ENCODE measurements around the gene STAT5B.
"Not testable (repeated sequence)": the region's sequence is repeated elsewhere in the genome, so short reads cannot be mapped to it uniquely, and the experiment has no call there.

Gene STAT5B

DNA sequence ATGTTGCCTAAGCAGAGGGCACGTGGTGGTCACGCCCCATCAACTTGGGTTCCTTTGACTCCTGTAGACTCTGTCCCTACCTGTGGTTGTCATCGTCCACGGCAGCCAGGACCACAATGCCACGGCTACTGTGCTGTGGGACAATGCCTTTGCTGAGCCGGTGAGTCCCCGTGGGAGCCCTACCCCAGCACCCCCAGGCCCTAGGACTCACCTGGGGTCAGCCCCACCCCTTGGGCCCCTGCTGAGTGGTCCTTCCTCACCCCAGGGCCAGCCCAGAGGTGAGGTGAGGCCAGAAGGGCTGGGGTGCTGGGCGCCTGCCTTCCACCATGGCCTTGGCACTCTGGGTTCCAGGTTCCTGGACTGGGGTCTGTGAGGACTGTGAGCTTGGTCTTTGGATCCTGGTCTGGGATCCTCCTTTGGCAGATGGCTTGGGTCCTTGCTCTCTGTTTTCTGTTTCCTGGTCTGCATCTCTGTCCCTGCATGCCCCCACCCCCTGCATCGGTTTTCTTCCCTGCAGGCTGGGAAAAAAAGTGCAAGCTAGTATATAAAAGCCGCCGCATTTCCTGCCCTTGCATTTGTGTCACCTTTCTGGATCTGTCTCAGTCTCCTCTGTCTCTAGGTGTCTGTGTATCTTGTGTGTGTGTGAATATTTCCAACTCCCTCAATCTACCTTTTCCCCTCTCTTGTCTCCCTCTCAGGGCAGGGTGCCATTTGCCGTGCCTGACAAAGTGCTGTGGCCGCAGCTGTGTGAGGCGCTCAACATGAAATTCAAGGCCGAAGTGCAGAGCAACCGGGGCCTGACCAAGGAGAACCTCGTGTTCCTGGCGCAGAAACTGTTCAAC, 29.6 kb upstream of the STAT5B start:
- no peak for DNase-seq (ENCODE audit: low read depth)

DNA sequence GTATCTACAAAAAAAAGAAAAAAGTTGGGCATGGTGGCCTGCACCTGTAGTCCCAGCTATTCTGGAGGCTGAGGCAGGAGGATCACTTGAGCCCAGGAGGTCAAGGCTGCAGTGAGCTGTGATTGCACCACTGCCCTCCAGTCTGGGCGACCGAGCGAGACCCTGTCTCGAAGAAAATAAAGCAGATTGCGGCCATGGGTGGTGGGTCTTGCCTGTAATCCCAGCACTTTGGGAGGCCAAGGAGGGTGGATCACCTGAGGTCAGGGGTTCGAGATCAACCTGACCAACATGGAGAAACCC, 28.8 kb upstream of the STAT5B start:
- DNase-seq (ENCODE audit: low read depth): not testable (repeated sequence)

DNA sequence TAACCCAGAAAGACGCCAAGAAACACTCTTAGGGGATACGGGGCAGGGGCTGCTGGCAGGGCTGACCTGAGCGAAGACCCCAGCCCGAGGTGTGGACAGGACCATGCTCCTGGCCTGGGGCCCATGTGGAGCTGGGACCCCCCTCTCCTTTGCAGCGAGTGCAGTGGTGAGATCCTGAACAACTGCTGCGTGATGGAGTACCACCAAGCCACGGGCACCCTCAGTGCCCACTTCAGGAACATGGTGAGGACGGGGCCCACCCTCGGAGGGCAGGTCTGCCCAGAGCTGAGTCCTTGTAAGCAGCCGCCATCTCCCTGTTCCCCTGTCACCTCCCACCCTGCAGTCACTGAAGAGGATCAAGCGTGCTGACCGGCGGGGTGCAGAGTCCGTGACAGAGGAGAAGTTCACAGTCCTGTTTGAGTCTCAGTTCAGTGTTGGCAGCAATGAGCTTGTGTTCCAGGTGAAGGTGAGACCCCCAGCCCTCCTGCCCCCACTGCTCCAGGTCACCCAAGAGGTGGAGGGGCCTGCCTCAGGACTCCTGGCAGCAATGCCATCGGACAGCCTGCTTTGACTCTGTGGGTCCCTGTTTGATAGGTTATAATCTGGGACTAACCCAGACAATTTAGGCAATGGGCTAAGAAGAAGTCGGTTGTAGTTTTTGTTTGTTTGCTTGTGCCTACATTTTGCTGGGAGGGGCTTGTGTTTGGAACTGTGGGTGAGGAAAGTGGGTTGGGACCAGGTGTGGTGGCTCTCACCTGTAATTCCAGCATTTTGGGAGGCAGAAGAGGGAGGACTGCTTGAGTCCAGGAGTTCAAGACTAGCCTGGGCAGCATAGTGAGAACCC, 28.2 kb upstream of the STAT5B start:
- no peak for DNase-seq (ENCODE audit: low read depth)

DNA sequence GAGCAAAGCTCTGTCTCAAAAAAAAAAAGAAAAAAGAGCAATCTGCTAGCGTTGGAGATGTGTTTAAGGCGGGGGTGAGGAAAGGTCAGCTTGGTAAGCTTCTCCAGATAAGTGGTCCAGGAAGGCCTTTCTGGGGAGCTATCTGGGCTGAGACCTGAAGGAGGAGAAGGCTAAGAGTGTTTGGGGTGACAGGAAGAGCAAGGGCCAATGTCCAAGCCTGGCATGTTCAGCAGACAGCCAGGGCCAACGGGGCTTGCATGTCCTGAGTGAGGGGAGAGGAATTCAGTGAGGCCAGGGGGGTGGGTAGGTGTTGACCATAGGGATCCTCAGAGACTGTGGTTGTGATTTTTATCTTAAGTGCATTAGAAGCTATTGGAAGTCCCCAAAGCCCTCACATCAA, 27.5 kb upstream of the STAT5B start:
- no peak for DNase-seq (ENCODE audit: low read depth)

DNA sequence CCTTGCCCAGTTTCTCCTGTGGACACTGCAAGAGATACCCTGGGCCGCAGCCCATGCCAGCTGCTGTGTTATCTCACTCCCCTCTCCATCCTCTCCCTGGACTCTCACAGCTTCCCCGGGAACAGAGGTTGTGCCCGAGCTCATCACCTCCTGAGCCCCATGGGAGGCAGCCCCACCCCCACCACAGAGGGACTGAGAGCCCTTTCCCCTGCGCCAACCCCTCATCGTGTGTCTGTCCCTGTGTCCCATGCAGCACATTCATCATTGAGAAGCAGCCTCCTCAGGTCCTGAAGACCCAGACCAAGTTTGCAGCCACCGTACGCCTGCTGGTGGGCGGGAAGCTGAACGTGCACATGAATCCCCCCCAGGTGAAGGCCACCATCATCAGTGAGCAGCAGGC, 24.8 kb upstream of the STAT5B start:
- no peak for DNase-seq (ENCODE audit: low read depth)

GRCh38 chr17:42299913-42300312, 23.7 kb upstream of the STAT5B start:
- not testable (repeated sequence) for DNase-seq (ENCODE audit: low read depth)

- DNase-seq (ENCODE audit: low read depth): not testable (repeated sequence)
Measured at GRCh38 chr17:42299361-42299760, 23.2 kb upstream of the STAT5B start.

GRCh38 chr17:42297775-42298174, 21.6 kb upstream of the STAT5B start:
- not testable (repeated sequence) for DNase-seq (ENCODE audit: low read depth)

DNA sequence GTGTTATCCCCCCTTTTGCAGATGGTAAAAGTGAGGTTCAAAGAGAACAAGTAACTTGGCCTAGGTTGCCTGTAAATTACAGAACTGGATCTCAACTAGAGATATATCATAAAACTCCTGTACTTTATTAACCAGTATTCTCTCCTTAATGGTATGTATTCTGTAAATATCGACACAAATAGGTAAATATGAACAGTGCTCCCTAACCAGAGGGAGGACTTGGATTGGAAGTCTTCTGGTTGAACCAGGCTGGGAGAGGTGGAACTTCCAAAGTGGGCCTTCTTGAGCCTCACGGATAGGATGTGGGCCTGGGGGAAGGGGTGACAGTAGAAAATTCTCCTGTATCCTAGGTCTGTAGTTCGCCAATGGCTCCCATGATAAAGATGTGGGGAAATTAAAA, 19.8 kb upstream of the STAT5B start:
- DNase-seq (ENCODE audit: low read depth): no peak

GRCh38 chr17:42294469-42295398, 18.5 kb upstream of the STAT5B start:
- no peak for DNase-seq (ENCODE audit: low read depth)

GRCh38 chr17:42291129-42291528, 14.9 kb upstream of the STAT5B start:
- no peak for DNase-seq (ENCODE audit: low read depth)

DNA sequence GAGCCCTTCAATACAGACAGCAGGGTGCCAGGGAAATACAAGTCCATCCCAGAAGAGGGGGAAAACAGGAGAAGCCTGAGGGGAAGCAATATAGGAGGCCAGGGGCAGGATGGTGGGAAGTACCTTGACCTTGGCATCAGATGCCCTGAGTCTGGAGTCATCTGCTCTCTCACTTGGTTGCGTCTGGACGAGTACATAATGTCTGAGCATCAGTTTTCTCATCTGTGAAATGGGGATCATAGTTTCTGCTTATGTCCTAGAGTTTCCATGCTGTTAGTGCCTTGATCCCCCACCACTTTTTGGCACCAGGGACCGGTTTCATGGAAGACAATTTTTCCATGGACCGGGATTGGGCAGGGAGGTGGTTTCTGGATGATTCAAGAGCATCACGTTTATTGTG, 14.4 kb upstream of the STAT5B start:
- DNase-seq (ENCODE audit: low read depth): no peak

DNA sequence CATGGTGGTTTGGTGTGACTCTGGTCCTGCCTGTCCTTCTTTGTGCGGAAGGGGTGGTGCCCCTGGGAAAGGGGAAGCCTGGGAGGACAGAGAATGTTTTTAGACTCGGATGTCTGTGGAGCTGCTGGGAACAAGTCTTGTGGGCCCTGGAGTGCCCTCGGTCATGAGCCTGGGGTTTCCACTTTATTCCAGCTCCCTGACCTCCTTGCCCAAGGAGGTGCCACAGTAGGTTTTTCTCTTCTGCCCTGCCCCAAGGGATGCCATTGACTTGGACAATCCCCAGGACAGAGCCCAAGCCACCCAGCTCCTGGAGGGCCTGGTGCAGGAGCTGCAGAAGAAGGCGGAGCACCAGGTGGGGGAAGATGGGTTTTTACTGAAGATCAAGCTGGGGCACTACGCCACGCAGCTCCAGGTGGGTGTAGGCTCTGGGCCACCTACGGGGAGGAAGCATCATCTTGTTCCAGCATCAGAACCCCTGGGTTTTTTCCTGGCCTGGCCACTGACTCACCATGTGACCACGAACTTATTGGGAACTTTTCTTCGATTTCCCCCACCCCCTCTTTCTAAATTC, 13.5 kb upstream of the STAT5B start:
- peak; percentile 57 for DNase-seq (ENCODE audit: low read depth)

GRCh38 chr17:42288803-42289610, 12.8 kb upstream of the STAT5B start:
- peak; percentile 46 for DNase-seq (ENCODE audit: low read depth)

DNA sequence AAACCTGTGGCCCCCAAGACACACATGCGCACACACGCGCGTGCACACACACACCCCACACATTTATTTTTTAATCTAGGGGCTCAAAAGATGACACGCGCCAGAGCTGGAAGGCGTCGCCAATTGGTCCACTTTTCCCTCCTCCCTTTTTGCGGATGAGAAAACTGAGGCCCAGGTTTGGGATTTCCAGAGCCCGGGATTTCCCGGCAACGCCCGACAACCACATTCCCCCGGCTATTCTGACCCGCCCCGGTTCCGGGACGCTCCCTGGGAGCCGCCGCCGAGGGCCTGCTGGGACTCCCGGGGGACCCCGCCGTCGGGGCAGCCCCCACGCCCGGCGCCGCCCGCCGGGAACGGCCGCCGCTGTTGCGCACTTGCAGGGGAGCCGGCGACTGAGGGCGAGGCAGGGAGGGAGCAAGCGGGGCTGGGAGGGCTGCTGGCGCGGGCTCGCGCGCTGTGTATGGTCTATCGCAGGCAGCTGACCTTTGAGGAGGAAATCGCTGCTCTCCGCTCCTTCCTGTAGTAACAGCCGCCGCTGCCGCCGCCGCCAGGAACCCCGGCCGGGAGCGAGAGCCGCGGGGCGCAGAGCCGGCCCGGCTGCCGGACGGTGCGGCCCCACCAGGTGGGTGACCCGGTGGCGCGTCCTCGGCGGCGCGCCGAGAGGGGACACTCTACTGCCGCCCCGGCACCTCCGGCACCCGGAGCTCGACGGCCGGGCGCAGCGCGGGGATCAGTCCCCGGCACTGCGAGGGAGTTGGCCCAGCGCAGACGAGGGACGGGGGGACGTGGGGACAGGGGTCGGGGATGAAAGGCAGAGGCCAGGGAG, 12.0 kb upstream of the STAT5B start, which contains the start of gene STAT5A:
TSS of gene STAT5A (plus strand) at position 522 of the 826 bp plus-strand sequence. CDS start 914 bp downstream, outside the sequence.
- peak; percentile 64 for DNase-seq (ENCODE audit: low read depth)

GRCh38 chr17:42287305-42287976, 11.2 kb upstream of the STAT5B start:
- peak; percentile 35 for DNase-seq (ENCODE audit: low read depth)

GRCh38 chr17:42286411-42287221, 10.4 kb upstream of the STAT5B start:
- no peak for DNase-seq (ENCODE audit: low read depth)

DNA sequence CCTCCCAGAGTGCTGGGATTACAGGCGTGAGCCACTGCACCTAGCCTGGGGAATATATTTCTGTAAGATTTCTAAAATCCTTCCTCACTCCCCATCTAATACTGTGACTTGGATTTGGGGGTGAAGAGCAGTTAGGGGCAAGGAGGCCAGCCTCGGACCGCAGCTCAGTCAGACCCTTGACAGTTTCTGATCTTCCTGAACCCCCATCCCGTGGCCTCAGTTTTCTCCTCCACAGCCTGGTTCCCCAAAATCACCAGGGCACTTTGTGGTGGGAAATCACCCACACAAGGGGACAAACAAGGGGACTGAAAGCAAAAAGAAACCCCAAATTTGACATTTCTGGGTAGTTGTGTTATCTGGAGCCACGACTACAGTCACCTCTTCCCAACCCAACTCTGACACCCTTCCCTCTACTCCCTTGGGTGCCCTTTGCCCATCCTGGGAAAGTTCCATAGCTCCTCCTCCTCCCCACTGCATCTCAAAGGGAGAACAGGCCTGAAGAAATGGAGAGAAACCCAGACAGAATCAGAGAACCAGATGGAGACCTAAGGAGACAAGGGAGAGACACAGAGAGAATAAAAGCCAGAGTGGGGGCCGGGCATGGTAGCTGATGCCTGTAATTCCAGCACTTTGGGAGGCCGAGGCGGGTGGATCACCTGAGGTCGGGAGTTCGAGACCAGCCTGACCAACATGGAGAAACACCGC, 9.3 kb upstream of the STAT5B start:
- DNase-seq (ENCODE audit: low read depth): no peak
